OCI-LY3 (cell line): ENCODE measurements around the gene EN1.

ENCODE experiments used
- CTCF ChIP-seq: fragments of 200-600, 300-600 bp; sonication (generic); IDR thresholded peaks from 2 replicates; pipeline ENCODE4 v1.5.1; 2014; ENCODE audit warnings: antibody characterized with exemption, low read length, low read depth
- EZH2phosphoT487 ChIP-seq: fragments of 200-600 bp; shearing (Covaris generic); IDR thresholded peaks from 2 replicates; pipeline ENCODE4 v1.6.1; 2018; ENCODE audit warnings: antibody characterized with exemption, mixed run types, low read depth

GRCh38 chr2:118841450-118841827 lies 6.0 kb downstream of the EN1 start:
- TF ChIP-seq CTCF = no peak
- TF ChIP-seq EZH2phosphoT487 = no peak
